ENCODE data around the gene IDH3B. TPM values are rescaled to one million over a fixed set of nuclear protein-coding genes. Genes with fewer than 3 reads are reported as not detected.

Gene IDH3B
- total and polyA plus RNA-seq, 9 of the 15 experiments (the other 6 are each of a cell fraction or from before 2014, with no cell fraction given), result 91.7 to 224 (median 155) TPM

DNA sequence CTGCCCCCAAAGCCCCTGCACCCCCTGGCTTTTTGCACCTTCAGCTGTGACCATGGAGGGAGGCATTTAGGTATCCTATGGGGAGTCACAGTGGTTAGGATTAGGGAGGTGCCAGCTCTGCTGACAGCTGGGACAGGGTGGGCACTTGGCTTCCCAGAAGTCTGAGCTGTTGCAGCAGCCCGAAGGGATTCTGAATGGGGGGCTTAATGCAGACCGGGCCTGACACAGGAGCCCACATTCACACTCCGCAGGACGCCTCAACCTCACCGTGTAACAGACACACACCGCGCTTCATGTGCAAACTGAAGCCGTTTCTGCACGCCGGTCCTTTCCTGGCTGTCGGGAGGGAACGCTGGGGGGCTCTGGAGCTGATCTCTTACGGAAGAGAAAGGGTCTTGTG is 30.5 kb upstream of the IDH3B start:
- H2AFZ ChIP-seq (ENCODE audit: low read depth, low read length), result no peak overlapping the region
- no peaks in the 10 kb centered on the region for H3K9me3 ChIP-seq (replicated peaks; ENCODE audit: control insufficient read depth, insufficient read depth, low read depth, low read length)
- ATAC-seq, result no peak
- 17% methylated on average over 13 of the region's 13 CpGs for WGBS (ENCODE audit: insufficient coverage, low coverage, missing lambda C conversion rate)
- no peak overlapping the region for H3K4me3 ChIP-seq
- intact Hi-C loops (cut with micrococcal nuclease), result no loop called here
- in situ Hi-C loops (cut with MboI), result no loop called here
- ChIA-PET CTCF (ENCODE audit: low intra/inter-chr PET ratio) (no interaction called here), POLR2A (no interaction called here)
- TF ChIP-seq STAT5B (CRISPR knock-in tag; IDR thresholded peaks at IDR 0.05) (no peak), JUNB (CRISPR knock-in tag; conservative IDR thresholded peaks at IDR 0.05) (no peak), ETV5 (CRISPR knock-in tag; IDR thresholded peaks at IDR 0.05; ENCODE audit: low read depth) (no peak)
- no peaks in the 10 kb centered on the region for H3K79me2 ChIP-seq (ENCODE audit: control insufficient read depth, insufficient read depth, low read length)
- no peak overlapping the region for H3K9ac ChIP-seq (ENCODE audit: insufficient read depth in 1 of 2, low read depth in 2 of 2, low read length in 2 of 2)
- no peaks in the 10 kb centered on the region for H3K36me3 ChIP-seq (ENCODE audit: control insufficient read depth, insufficient read depth, low read length)
- H3K27me3 ChIP-seq (ENCODE audit: control insufficient read depth in 2 of 2, insufficient read depth in 2 of 2, low read length in 2 of 2), result peaks cover 12 to 69% of the 10 kb centered on the region in 2 experiments; a peak in 4 of 5 replicates
- FAIRE-seq, result no peak
- no peak for DNase-seq (ENCODE audit: extremely low read depth in 1 of 4, low spot score in 3 of 4)
- H3K9me1 ChIP-seq (ENCODE audit: control insufficient read depth, insufficient read depth, low read length), result no peaks in the 10 kb centered on the region
- BruUV-seq (replicated peaks), result no TSS peak
- H3K4me2 ChIP-seq (ENCODE audit: insufficient read depth, low read length), result no peak overlapping the region
- H3K4me1 ChIP-seq (replicated peaks in 1 of 2; ENCODE audit: control insufficient read depth in 2 of 2, insufficient read depth in 2 of 2, low read length in 2 of 2), result peaks cover 0 to 19% of the 10 kb centered on the region in 2 experiments; a peak in 2 of 5 replicates
- H3K27ac ChIP-seq (ENCODE audit: extremely low read depth, low read depth, low read length), result no peak overlapping the region
- no peaks in the 10 kb centered on the region for H4K20me1 ChIP-seq (replicated peaks; ENCODE audit: control insufficient read depth, insufficient read depth, low read length)

DNA sequence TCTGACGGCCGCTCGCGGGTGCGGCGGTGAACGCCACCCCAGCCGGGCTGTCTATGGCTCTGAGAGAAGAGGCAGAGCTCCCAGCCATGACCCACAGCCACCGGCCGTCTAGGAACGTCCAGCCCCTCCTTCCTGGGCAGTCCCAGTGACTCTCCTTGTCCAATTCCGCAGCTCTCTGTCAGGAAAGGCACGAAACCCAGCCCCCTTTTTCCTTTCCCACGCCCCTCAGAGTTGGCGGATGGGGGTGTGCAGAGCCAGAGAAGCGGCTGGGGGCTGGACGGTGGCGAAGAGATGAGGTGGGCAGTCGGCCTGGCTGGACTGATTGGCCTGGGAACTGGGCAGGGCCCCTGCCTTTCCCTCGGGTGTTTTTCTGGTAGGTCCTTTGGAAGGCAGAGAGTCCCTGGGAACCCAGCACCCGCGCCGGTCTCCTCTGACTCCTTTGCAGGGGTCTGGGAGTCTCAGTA is 30.0 kb upstream of the IDH3B start:
- WGBS (ENCODE audit: insufficient coverage, low coverage, missing lambda C conversion rate), result 30% methylated on average over 10 of the region's 23 CpGs
- BruUV-seq (replicated peaks), result no TSS peak
- intact Hi-C loops (cut with micrococcal nuclease), result no loop called here
- no peaks in the 10 kb centered on the region for H3K9me3 ChIP-seq (replicated peaks; ENCODE audit: control insufficient read depth, insufficient read depth, low read depth, low read length)
- H3K9me1 ChIP-seq (ENCODE audit: control insufficient read depth, insufficient read depth, low read length), result no peaks in the 10 kb centered on the region
- no peak overlapping the region for H3K4me2 ChIP-seq (ENCODE audit: insufficient read depth, low read length)
- ChIA-PET CTCF (ENCODE audit: low intra/inter-chr PET ratio) (no interaction called here), POLR2A (no interaction called here)
- no peak for ATAC-seq
- no peak overlapping the region for H3K9ac ChIP-seq (ENCODE audit: insufficient read depth in 1 of 2, low read depth in 2 of 2, low read length in 2 of 2)
- H3K79me2 ChIP-seq (ENCODE audit: control insufficient read depth, insufficient read depth, low read length), result no peaks in the 10 kb centered on the region
- no peak for FAIRE-seq
- H2AFZ ChIP-seq (ENCODE audit: low read depth, low read length), result no peak overlapping the region
- no peaks in the 10 kb centered on the region for H4K20me1 ChIP-seq (replicated peaks; ENCODE audit: control insufficient read depth, insufficient read depth, low read length)
- peaks cover 12 to 71% of the 10 kb centered on the region in 2 experiments; a peak in 4 of 5 replicates for H3K27me3 ChIP-seq (ENCODE audit: control insufficient read depth in 2 of 2, insufficient read depth in 2 of 2, low read length in 2 of 2)
- in situ Hi-C loops (cut with MboI), result no loop called here
- H3K4me3 ChIP-seq, result no peak overlapping the region
- no peak overlapping the region for H3K27ac ChIP-seq (ENCODE audit: extremely low read depth, low read depth, low read length)
- no peaks in the 10 kb centered on the region for H3K36me3 ChIP-seq (ENCODE audit: control insufficient read depth, insufficient read depth, low read length)
- H3K4me1 ChIP-seq (replicated peaks in 1 of 2; ENCODE audit: control insufficient read depth in 2 of 2, insufficient read depth in 2 of 2, low read length in 2 of 2), result peaks cover 0 to 19% of the 10 kb centered on the region in 2 experiments; a peak in 2 of 5 replicates
- DNase-seq (ENCODE audit: extremely low read depth in 1 of 4, low spot score in 3 of 4), result no peak
- TF ChIP-seq SRSF9 (IDR thresholded peaks at IDR 0.05; ENCODE audit: borderline replicate concordance, low read depth, low read length) (no peak), CBX1 (IDR thresholded peaks at IDR 0.05; ENCODE audit: low read depth) (no peak), ZKSCAN1 (IDR thresholded peaks at IDR 0.05; ENCODE audit: low read depth, low read length) (no peak), LCOR (CRISPR knock-in tag; IDR thresholded peaks at IDR 0.05) (no peak), HDGF (IDR thresholded peaks at IDR 0.05) (no peak)
- TF ChIP-seq, protein P1, sequence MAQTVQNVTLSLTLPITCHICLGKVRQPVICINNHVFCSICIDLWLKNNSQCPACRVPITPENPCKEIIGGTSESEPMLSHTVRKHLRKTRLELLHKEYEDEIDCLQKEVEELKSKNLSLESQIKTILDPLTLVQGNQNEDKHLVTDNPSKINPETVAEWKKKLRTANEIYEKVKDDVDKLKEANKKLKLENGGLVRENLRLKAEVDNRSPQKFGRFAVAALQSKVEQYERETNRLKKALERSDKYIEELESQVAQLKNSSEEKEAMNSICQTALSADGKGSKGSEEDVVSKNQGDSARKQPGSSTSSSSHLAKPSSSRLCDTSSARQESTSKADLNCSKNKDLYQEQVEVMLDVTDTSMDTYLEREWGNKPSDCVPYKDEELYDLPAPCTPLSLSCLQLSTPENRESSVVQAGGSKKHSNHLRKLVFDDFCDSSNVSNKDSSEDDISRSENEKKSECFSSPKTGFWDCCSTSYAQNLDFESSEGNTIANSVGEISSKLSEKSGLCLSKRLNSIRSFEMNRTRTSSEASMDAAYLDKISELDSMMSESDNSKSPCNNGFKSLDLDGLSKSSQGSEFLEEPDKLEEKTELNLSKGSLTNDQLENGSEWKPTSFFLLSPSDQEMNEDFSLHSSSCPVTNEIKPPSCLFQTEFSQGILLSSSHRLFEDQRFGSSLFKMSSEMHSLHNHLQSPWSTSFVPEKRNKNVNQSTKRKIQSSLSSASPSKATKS (CRISPR knock-in tag; IDR thresholded peaks at IDR 0.05), result no peak
- TF ChIP-seq, protein P2, sequence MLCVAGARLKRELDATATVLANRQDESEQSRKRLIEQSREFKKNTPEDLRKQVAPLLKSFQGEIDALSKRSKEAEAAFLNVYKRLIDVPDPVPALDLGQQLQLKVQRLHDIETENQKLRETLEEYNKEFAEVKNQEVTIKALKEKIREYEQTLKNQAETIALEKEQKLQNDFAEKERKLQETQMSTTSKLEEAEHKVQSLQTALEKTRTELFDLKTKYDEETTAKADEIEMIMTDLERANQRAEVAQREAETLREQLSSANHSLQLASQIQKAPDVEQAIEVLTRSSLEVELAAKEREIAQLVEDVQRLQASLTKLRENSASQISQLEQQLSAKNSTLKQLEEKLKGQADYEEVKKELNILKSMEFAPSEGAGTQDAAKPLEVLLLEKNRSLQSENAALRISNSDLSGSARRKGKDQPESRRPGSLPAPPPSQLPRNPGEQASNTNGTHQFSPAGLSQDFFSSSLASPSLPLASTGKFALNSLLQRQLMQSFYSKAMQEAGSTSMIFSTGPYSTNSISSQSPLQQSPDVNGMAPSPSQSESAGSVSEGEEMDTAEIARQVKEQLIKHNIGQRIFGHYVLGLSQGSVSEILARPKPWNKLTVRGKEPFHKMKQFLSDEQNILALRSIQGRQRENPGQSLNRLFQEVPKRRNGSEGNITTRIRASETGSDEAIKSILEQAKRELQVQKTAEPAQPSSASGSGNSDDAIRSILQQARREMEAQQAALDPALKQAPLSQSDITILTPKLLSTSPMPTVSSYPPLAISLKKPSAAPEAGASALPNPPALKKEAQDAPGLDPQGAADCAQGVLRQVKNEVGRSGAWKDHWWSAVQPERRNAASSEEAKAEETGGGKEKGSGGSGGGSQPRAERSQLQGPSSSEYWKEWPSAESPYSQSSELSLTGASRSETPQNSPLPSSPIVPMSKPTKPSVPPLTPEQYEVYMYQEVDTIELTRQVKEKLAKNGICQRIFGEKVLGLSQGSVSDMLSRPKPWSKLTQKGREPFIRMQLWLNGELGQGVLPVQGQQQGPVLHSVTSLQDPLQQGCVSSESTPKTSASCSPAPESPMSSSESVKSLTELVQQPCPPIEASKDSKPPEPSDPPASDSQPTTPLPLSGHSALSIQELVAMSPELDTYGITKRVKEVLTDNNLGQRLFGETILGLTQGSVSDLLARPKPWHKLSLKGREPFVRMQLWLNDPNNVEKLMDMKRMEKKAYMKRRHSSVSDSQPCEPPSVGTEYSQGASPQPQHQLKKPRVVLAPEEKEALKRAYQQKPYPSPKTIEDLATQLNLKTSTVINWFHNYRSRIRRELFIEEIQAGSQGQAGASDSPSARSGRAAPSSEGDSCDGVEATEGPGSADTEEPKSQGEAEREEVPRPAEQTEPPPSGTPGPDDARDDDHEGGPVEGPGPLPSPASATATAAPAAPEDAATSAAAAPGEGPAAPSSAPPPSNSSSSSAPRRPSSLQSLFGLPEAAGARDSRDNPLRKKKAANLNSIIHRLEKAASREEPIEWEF (CRISPR knock-in tag; IDR thresholded peaks at IDR 0.05), result no peak

Data from K562 (cell line).